ENCODE measurements around the gene GALNT13. TPM values are rescaled to one million over a fixed set of nuclear protein-coding genes. Genes with fewer than 3 reads are reported as not detected.

GALNT13 gene
- total RNA-seq, 1 donor from 2014 or later = 13.6 TPM

DNA sequence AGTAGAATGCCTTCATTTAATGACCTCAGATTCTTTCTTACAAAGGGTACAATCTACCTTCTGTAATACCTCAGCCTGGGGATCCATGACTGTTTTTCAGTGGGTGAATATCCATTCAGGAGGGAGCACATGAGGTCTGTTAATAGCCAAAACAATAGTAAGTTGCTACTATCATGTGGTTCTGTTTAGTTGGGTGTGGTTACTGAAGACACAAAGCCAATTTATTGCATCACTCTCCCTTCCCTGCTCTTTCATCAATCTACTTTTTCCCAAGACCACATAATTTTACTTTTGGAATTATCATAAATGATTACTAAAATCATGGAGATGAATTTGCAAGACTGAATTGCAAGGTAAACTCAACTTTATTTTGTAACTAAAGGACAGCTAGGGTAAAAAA, 254.2 kb downstream of the GALNT13 start:
- DNase-seq (ENCODE audit: low spot score) = no peak

GRCh38 chr2:154130821-154131220, 259.1 kb downstream of the GALNT13 start:
- DNase-seq (ENCODE audit: low spot score) = no peak

- DNase-seq (ENCODE audit: low spot score) = no peak
These were observed 261.1 kb downstream of the GALNT13 start for GRCh38 chr2:154132827-154133226.

DNA sequence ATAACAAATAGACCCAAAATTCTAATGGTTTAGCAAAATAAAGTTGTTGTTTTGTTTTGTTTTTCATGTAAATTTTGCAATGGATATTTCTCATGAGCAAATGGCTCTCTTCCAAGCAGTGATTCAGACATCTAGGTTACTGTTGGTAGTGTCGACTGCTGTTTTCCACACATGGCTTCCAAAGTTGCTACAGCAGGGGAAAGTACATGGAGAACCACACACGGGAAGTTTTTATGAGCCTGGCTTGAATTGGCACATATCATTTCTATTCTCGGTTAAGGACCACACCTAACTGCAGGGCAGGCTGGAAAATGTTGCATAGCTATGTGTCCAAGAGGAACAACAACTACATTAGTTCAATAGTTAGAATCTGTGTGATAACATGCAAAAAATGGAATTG, 262.1 kb downstream of the GALNT13 start:
- DNase-seq (ENCODE audit: low spot score) = no peak

DNA sequence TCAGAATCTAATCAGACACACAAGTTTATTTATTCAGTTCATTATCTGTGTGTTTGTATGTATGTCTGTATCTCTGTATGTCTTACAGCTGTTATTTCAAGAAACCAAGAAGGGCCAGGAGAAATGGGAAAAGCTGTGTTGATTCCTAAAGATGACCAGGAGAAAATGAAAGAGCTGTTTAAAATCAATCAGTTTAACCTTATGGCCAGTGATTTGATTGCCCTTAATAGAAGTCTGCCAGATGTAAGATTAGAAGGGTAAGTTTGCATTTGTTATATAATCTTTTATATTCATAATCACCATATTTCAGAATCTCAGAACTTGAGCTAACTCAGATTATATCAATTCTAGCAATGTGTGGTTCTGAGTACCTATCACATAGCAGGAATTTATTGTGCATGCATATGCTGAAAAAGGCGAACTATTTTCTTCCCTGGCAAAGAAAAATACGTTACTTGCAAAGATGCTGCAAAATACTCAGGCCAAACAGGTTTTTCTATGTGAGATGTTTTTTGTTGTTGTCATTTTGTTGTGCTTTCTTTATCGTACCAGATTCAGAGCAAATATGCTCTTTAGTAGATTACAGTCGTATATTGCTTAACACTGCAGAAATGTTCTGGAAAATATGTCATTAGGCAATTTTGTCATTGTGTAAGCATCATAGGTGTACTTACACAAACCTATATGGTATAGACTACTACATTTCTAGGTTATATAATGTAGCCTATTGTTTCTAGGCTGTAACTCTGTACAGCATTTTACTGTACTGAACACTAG, 268.7 kb downstream of the GALNT13 start:
- DNase-seq (ENCODE audit: low spot score) = no peak

DNA sequence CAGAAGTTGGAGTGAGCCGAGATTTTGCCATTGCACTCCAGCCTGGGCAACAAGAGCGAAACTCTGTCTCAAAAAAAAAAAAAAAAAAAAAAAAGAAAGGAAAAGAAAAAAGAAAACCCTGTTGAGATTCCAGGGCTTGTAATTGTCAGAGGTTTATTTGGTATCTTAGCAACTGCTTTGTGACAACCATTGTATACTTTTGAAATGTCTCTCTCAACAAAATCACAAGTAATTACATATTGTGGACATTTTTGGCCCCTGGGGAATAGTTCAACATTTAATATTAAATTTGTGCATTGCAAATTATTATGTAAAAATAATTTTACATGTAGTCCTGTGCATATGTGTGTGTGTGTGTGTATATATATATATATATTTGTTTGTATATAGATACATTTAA, 270.8 kb downstream of the GALNT13 start:
- no peak for DNase-seq (ENCODE audit: low spot score)

- no peak for DNase-seq (ENCODE audit: low spot score)
These were observed 271.4 kb downstream of the GALNT13 start for GRCh38 chr2:154143105-154143504.

GRCh38 chr2:154158101-154158500, 286.4 kb downstream of the GALNT13 start:
- no peak for DNase-seq (ENCODE audit: low spot score)

- no peak for DNase-seq (ENCODE audit: low spot score)
These were observed 289.6 kb downstream of the GALNT13 start for GRCh38 chr2:154161286-154161685.

DNA sequence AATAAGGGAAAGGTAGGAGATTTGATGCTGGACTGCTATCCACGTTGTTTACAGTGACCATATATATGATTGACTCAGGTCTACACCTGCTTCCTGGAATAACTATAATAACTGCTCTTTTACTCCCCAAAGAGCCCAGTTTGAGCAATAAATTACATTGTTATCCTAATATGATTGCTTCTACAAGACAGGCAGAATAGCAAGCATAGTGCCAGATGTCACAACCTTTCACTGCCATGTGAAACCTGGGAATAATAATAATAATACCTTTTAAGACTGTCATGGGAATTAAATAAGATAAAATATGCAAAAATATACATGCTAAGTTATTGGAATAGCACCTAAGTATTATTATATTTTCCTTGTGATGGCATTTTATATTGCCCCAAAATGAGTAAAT, 298.7 kb downstream of the GALNT13 start:
- no peak for DNase-seq (ENCODE audit: low spot score)

- DNase-seq (ENCODE audit: low spot score) = no peak
These were observed 301.4 kb downstream of the GALNT13 start for GRCh38 chr2:154173164-154173563.

DNA sequence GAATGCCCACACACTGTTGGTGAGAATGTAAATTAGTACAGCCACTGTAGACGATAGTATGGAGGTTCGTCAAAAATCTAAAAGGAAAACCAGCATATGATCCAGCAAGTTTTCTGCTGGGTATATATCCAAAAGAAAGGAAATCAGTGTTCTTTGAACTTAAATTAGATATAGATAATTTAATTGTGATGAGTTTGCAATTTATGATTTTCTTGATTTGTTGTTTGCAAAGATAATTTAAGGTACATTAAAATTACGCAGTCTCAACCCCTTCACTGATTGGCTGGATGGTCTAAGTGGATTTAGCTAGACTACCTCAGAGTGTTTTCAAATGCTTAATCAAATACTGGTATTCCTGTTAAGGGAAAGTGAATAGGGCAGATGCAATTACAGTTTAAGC, 302.2 kb downstream of the GALNT13 start:
- DNase-seq (ENCODE audit: low spot score) = no peak

- DNase-seq (ENCODE audit: low spot score) = no peak
These were observed 310.3 kb downstream of the GALNT13 start for GRCh38 chr2:154182008-154182407.

GRCh38 chr2:154187948-154188347, 316.2 kb downstream of the GALNT13 start:
- DNase-seq (ENCODE audit: low spot score) = no peak

- DNase-seq (ENCODE audit: low spot score) = no peak
These were observed 318.2 kb downstream of the GALNT13 start for GRCh38 chr2:154189953-154190352.

- DNase-seq (ENCODE audit: low spot score) = no peak
These were observed 321.5 kb downstream of the GALNT13 start for GRCh38 chr2:154193246-154193645.

- no peak for DNase-seq (ENCODE audit: low spot score)
These were observed 323.4 kb downstream of the GALNT13 start for GRCh38 chr2:154194909-154195643.

- DNase-seq (ENCODE audit: low spot score) = no peak
These were observed 324.0 kb downstream of the GALNT13 start for GRCh38 chr2:154195644-154196195.

DNA sequence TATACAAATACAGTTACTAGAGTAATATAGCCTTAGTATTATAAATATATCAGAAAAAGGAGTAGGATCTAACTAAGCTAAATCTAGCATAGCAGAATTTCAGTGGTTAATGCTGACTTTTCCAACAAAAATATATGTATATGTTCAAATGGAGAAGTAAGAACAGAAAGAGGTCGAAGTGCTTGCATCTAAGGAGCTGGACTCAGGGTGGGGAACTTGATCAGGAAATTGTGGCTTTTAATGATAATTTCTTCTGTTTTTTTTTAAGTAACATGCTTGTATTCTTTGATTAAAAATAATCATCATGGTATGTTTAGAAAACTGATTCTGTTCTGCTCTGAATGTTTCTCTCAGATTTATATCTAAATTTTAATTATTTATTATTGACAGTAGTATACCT, 327.1 kb downstream of the GALNT13 start:
- DNase-seq (ENCODE audit: low spot score) = no peak

DNA sequence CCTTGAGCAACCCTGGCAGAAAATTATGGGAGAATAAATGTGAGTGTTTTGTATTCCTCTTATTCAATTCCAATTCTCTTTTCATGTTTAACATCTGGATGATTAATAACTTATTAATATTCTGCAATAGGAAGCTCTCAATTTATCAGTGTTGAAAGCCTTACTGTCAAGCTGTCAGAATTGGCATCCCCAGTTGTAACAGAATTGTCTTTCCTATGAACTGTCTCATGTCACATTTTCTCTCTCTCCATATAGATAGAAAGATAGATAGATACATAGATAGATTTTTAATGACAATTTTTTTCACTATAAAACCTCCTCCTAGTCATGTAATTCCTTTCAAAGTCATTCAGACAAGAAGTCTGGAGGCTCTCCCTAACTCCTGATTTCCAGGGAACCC, 331.5 kb downstream of the GALNT13 start:
- no peak for DNase-seq (ENCODE audit: low spot score)

- no peak for DNase-seq (ENCODE audit: low spot score)
These were observed 332.2 kb downstream of the GALNT13 start for GRCh38 chr2:154203902-154204301.

DNA sequence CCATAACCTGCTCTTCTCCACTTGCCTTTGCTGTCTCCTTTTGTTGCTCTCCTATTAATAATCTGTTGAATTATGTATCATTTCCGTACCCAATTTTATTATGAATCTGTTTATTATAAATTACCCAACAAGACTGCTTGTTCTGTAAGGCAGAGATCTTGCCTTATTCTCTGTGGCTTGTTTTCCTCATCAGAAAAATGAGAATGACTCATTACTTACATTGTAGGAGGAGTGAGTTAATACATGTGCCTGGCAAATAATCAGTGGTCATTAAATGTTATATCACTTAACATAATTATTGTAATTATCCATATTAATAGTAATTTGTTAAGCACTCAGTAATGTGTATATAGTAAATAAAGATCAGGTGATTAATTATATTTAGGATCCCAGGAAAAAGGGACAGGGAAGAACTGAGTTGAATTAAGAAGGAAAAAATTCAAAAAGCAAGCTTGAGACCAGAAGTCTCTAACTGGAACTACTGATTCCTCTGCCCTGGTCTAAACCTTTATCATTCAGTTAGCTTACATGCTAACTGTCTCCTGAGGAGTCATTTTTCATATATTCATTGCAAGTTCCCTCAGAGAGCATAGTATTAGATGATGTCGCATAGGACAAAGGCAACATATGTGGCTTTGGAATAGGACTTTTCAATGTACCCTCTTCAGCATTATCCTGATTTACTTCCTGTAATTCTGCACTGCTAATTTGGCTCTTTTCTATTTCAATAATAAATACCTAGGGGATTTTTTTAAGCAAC, 335.7 kb downstream of the GALNT13 start:
- no peak for DNase-seq (ENCODE audit: low spot score)

All from ureter (tissue), 1 donor.